ENCODE measurements around the gene FAM227B.

DNA sequence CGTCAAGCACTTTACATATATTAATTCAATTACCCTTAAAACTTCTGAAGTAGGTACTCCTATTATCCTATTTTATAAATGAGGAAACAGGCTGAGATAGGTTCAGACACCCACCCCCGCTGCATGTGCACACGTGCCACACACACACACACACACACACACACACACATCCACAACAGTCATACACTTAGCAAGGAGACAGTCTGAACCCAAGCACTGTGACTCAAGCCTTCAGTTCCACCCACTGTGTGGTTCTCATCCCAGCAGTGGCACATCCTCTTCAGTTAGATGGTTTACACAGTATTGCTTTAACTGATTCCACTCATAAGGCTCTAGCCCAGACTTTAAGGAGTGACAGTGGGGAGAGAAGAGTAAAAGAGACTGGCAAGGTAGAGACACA, 288.7 kb downstream of the FAM227B start:
- TF ChIP-seq, protein P1, sequence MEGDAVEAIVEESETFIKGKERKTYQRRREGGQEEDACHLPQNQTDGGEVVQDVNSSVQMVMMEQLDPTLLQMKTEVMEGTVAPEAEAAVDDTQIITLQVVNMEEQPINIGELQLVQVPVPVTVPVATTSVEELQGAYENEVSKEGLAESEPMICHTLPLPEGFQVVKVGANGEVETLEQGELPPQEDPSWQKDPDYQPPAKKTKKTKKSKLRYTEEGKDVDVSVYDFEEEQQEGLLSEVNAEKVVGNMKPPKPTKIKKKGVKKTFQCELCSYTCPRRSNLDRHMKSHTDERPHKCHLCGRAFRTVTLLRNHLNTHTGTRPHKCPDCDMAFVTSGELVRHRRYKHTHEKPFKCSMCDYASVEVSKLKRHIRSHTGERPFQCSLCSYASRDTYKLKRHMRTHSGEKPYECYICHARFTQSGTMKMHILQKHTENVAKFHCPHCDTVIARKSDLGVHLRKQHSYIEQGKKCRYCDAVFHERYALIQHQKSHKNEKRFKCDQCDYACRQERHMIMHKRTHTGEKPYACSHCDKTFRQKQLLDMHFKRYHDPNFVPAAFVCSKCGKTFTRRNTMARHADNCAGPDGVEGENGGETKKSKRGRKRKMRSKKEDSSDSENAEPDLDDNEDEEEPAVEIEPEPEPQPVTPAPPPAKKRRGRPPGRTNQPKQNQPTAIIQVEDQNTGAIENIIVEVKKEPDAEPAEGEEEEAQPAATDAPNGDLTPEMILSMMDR (conservative IDR thresholded peaks at IDR 0.05; ENCODE audit: low read depth, low read length) = no peak
- no peak for TF ChIP-seq EZH2phosphoT487 (IDR thresholded peaks at IDR 0.05; ENCODE audit: borderline replicate concordance, low read length)
